SK-N-SH treated with all-trans-retinoic acid at 6 μM for 48 hours (cell line): ENCODE results near the gene BAG5.

Source experiments
- ISL1 ChIP-seq: fragments of 250-450 bp; sonication (Bioruptor Pico); IDR thresholded peaks from 2 replicates; pipeline ENCODE4 v2.1.2; 2022; ENCODE audit warnings: mild to moderate bottlenecking, moderate library complexity
- PATZ1 ChIP-seq: fragments of 250-450 bp; sonication (Bioruptor Pico); IDR thresholded peaks from 2 replicates; pipeline ENCODE4 v1.8.0; 2020; ENCODE audit warnings: mild to moderate bottlenecking, moderate library complexity, borderline replicate concordance
- ZNF565 ChIP-seq: fragments of 450-650 bp; formaldehyde crosslinking; conservative IDR thresholded peaks from 2 replicates; pipeline ENCODE4 v1.5.0; 2020; ENCODE audit warnings: low read depth, mild to moderate bottlenecking, moderate library complexity

- TF ChIP-seq ZNF565 (CRISPR knock-in tag), result no peak
- TF ChIP-seq ISL1 (CRISPR knock-in tag), result no peak
- no peak for TF ChIP-seq PATZ1 (CRISPR knock-in tag)
Observed at GRCh38 chr14:103541709-103542604, 20.5 kb downstream of the BAG5 start.
